Skeletal muscle tissue (tissue), 4 donors: ENCODE measurements around the gene LENEP. TPM values are rescaled to one million over a fixed set of nuclear protein-coding genes. Genes with fewer than 3 reads are reported as not detected.
A peak's percentile ranks its signal among the peaks of the same experiment; 100 is the strongest.

ENCODE experiments used
- H3K27ac ChIP-seq: one replicate; pipeline ENCODE4 v1.7.0; 2013; ENCODE audit warnings: mild to moderate bottlenecking, low read depth, low read length, inconsistent platforms
- H3K27me3 ChIP-seq, 3 donors: one replicate each; pipeline ENCODE4 v1.7.0; 2013; ENCODE audit warnings: low read length in 3 of 3; ENCODE audit not compliant: control insufficient read depth in 3 of 3, insufficient read depth in 3 of 3
- H3K36me3 ChIP-seq, 3 donors: one replicate each; pipeline ENCODE4 v1.7.0; 2013; ENCODE audit warnings: low read length in 3 of 3; ENCODE audit not compliant: control insufficient read depth in 3 of 3, insufficient read depth in 3 of 3
- H3K4me1 ChIP-seq, 3 donors: one replicate each; pipeline ENCODE4 v1.7.0; 2013; ENCODE audit warnings: low read length in 3 of 3, mild to moderate bottlenecking in 3 of 3; ENCODE audit not compliant: control insufficient read depth in 3 of 3, insufficient read depth in 3 of 3
- H3K4me3 ChIP-seq, 3 donors: one replicate each; pipeline ENCODE4 v1.7.0; 2013; ENCODE audit warnings: low read length in 3 of 3
- H3K9ac ChIP-seq, 3 donors: one replicate each; pipeline ENCODE4 v1.7.0; 2013; ENCODE audit warnings: low read length in 3 of 3, mild to moderate bottlenecking in 3 of 3, moderate library complexity in 2 of 3, low read depth in 1 of 3
- H3K9me3 ChIP-seq, 3 donors: one replicate each; pipeline ENCODE4 v1.7.0; 2013; ENCODE audit warnings: low read length in 3 of 3; ENCODE audit not compliant: control insufficient read depth in 3 of 3
- total RNA-seq: library from RNA; depleted of rRNA; stranded (reverse); fragments of >200 nt; gene quantifications from one replicate; pipeline ENCODE4 v1.2.3, GENCODE V29; 2014
- donor health status: Osteomylitis.

Gene LENEP
- total RNA-seq, 1 donor from 2014 or later, result not detected

GRCh38 chr1:154953611-154954038 lies 39.8 kb upstream of the LENEP start:
- Histone ChIP-seq H3K36me3 (peaks cover 15 to 35% (median 22%) of the 10 kb centered on the region in 3 donors), H3K27me3 (no peaks in the 10 kb centered on the region), H3K27ac (peak overlapping the region; percentile 21), H3K9me3 (no peaks in the 10 kb centered on the region), H3K9ac (peak overlapping the region; percentile 55 to 61 (median 59)), H3K4me3 (peak overlapping the region; percentile 60 to 95 (median 79)), H3K4me1 (peaks cover 59 to 75% (median 69%) of the 10 kb centered on the region in 3 donors)

GRCh38 chr1:154954541-154954940 lies 38.8 kb upstream of the LENEP start:
- Histone ChIP-seq H3K36me3 (peaks cover 22 to 41% (median 23%) of the 10 kb centered on the region in 3 donors), H3K9ac (peak overlapping the region; percentile 78 to 98 (median 90)), H3K27me3 (no peaks in the 10 kb centered on the region), H3K27ac (peak overlapping the region; percentile 90), H3K4me3 (peak overlapping the region; percentile 79 to 95 (median 92)), H3K4me1 (peaks cover 62 to 83% (median 72%) of the 10 kb centered on the region in 3 donors), H3K9me3 (no peaks in the 10 kb centered on the region)

DNA sequence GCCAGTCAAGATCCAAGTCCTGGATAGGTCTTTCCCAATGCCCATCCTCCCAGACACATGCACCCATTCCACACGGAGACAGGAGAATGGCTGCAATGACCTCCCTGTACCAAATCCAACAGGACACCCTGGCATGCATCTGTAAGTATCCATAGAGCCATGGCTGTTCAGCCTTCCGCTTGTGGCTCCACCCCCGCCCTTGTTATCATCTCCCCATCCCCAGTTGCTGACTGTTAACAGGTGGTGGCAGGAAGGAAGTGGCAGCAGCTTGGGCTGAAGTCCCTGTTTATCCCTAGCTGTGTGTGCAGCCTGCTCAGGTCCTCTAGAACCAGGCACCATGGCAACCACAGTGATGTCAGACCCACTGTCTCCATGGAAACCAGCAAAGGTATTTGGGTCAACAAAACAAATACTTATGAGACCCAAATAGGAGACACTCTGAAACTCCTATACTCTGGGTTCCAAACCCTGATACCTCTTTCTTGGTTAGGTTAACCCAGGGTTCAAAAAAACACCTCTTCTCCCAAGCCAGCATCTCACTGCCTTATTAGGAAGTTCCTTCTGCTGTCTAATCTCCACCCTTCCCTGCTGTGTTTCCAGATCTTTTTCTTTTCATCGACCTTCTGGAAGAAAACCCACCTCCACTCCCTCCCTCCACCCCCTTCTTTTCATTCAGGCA lies 38.2 kb upstream of the LENEP start:
- Histone ChIP-seq H3K27ac (peak overlapping the region; percentile 90), H3K27me3 (no peaks in the 10 kb centered on the region), H3K9me3 (no peaks in the 10 kb centered on the region), H3K4me1 (peaks cover 64 to 83% (median 72%) of the 10 kb centered on the region in 3 donors), H3K4me3 (peak overlapping the region; percentile 79 to 95 (median 92)), H3K9ac (peak overlapping the region; percentile 78 to 98 (median 90)), H3K36me3 (peaks cover 25 to 43% (median 26%) of the 10 kb centered on the region in 3 donors)

DNA sequence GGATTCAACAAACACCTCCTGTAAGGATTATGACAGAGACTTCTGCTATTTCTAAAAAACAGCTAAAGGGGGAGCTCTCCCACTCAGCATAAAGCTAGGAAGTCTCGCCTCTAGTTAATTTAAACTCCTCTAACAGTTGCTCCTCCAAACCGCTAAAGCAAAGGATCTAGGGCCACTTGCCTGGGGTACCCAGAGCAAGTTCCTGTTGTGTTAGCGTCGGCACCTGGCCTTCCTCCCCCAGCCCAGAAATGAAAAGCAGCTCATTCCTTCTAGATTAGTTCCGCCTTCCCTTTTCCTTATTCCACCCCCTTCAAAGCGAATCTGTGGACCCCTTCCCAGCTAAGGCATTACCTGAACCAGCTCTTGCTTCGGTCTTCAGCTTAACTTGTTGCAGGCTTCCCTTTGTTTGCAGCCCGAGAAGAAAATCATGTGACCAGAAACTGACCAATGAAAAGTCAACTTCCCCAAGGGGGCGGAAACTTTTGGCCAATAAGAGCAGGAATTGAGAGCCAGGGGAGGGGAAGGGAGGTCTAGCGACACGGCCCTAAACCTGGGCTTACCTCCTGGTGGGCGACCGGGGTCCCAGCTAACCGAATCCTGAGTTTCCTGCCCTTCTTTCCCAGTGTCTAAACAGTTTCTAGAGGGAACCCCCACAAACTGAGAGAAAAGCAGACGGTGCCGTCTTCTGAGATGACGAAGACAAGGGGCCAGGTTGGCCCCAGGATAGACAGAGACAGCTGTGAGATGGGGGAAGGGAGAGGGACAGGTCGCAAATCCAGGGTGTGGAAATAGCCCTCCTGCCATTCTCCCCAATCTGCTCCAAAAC lies 37.5 kb upstream of the LENEP start, which contains the start of gene PBXIP1:
TSS of gene PBXIP1 (minus strand) at position 382 of the 826 bp plus-strand sequence. CDS start 2,378 bp downstream, outside the sequence.
- H3K9ac ChIP-seq, result peak within 1 kb of the TSS; percentile 78 to 98 (median 90)
- peaks cover 70 to 88% (median 77%) of the 10 kb centered on the region in 3 donors for H3K4me1 ChIP-seq
- peaks cover 18 to 35% (median 19%) of the 10 kb centered on the region in 3 donors for H3K36me3 ChIP-seq
- peak within 1 kb of the TSS; percentile 90 for H3K27ac ChIP-seq
- H3K4me3 ChIP-seq, result peak within 1 kb of the TSS; percentile 79 to 95 (median 92)
- H3K27me3 ChIP-seq, result no peaks in the 10 kb centered on the region
- no peaks in the 10 kb centered on the region for H3K9me3 ChIP-seq

DNA sequence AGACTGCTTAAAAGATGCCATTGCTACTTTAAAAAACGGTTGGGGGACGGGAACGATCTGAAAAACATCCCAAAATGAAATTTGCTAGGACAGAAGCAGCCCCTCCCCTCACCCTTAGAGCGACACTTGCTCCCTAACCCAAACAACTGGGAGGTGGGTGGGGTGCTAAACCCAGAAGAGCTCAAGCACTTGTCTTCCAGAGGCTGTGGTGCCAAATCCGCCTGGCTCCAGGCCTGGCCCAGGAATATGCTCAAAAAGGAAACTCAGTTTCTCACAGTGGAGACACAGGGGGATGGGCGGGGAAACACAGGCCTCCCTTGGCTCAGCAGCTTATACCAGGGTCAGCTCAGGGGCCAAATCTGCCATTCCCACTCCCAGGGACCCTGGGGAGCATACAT lies 36.8 kb upstream of the LENEP start:
- Histone ChIP-seq H3K9ac (peak overlapping the region; percentile 78 to 98 (median 90)), H3K27me3 (no peaks in the 10 kb centered on the region), H3K27ac (peak overlapping the region; percentile 90), H3K9me3 (no peaks in the 10 kb centered on the region), H3K36me3 (peaks cover 13 to 29% (median 14%) of the 10 kb centered on the region in 3 donors), H3K4me1 (peaks cover 70 to 83% (median 77%) of the 10 kb centered on the region in 3 donors), H3K4me3 (peak overlapping the region; percentile 79 to 95 (median 92))

GRCh38 chr1:154957091-154957657 lies 36.2 kb upstream of the LENEP start:
- Histone ChIP-seq H3K9me3 (no peaks in the 10 kb centered on the region), H3K4me1 (peaks cover 66 to 79% (median 73%) of the 10 kb centered on the region in 3 donors), H3K4me3 (peak overlapping the region; percentile 79 to 95 (median 92)), H3K36me3 (peaks cover 10 to 23% (median 14%) of the 10 kb centered on the region in 3 donors), H3K27me3 (no peaks in the 10 kb centered on the region), H3K27ac (peak overlapping the region; percentile 90), H3K9ac (peak overlapping the region; percentile 78 to 98 (median 90))

- H3K4me1 ChIP-seq, result peaks cover 66 to 78% (median 73%) of the 10 kb centered on the region in 3 donors
- no peak overlapping the region for H3K4me3 ChIP-seq
- peak overlapping the region; percentile 1 for H3K27ac ChIP-seq
- peaks cover 10 to 21% (median 14%) of the 10 kb centered on the region in 3 donors for H3K36me3 ChIP-seq
- no peaks in the 10 kb centered on the region for H3K27me3 ChIP-seq
- H3K9ac ChIP-seq, result peak overlapping the region; percentile 20 to 54 (median 42)
- no peaks in the 10 kb centered on the region for H3K9me3 ChIP-seq
Observed at GRCh38 chr1:154958036-154958435, 35.4 kb upstream of the LENEP start.

- no peaks in the 10 kb centered on the region for H3K9me3 ChIP-seq
Observed at GRCh38 chr1:154958681-154959425, 34.5 kb upstream of the LENEP start.

DNA sequence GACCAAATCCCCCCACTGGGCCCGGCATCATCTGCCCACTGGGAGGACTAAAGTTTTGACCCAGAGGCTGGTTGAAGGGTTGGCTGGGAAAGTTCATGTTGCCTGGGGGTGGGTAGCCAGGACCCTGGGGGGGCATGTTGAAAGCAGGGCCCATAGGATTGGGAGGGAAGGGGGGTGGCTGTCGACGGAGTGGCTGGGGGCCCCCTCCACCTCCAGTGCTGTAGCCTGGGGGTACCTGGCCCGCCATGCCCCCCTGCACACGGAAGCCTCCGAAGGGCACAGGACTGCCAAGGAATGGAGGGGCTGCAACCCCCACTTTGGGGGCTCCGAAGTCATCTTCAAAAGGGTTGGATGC lies 34.0 kb upstream of the LENEP start:
- no peaks in the 10 kb centered on the region for H3K27me3 ChIP-seq
- no peak overlapping the region for H3K4me3 ChIP-seq
- H3K9ac ChIP-seq, result no peak overlapping the region
- H3K27ac ChIP-seq, result peak overlapping the region; percentile 5
- H3K9me3 ChIP-seq, result no peaks in the 10 kb centered on the region
- H3K36me3 ChIP-seq, result peaks cover 20 to 33% (median 21%) of the 10 kb centered on the region in 3 donors
- peaks cover 59 to 75% (median 61%) of the 10 kb centered on the region in 3 donors for H3K4me1 ChIP-seq

More at GRCh38 chr1:154958681-154959425, 34.5 kb upstream of the LENEP start:
- H3K27ac ChIP-seq, result peak overlapping the region; percentile 5
- H3K4me1 ChIP-seq, result peaks cover 64 to 78% (median 66%) of the 10 kb centered on the region in 3 donors
- peak overlapping the region in 2 of 3 donors; percentile 8 to 40 for H3K9ac ChIP-seq
- H3K36me3 ChIP-seq, result peaks cover 16 to 29% (median 20%) of the 10 kb centered on the region in 3 donors
- no peaks in the 10 kb centered on the region for H3K27me3 ChIP-seq
- no peak overlapping the region for H3K4me3 ChIP-seq
